ENCODE data around the gene RHBDF1.

RHBDF1 gene

DNA sequence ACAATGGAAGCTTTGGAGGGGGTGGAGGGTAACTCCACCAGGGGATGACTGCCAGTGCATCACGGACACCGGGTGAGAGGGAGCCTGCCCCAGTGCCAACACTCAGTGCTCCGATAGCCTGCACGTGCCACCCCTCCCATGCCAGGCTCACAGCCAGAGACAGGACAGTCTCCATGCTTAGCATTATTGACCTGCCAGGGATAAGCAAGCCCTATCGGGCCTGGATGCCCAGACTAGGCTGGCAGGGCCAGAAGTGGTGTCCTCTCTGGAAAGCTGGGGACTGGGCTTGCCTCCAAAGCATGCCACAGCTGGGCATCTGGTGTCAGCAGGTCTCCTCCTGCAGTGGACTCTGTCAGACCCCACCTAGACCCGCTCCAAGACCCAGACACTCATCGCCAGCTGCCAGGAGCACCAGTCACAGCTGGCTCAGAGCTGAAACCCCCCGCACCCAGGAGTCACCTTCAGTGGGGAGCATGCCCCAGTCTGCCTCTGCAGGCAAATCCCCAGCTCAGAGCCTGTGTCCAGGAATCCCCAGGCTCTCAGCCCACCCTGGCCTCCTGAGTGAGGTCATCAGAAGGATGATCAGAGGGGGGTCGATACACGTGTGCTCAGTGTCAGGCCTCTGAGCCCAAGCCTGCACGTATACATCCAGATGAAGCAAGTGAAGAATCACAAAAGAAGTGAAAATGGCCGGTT lies 1.8 kb upstream of the RHBDF1 start:
- no peak for DNase-seq

- no peak for DNase-seq
Observed at GRCh38 chr16:71540-72401, 660 bp downstream of the RHBDF1 start.

DNA sequence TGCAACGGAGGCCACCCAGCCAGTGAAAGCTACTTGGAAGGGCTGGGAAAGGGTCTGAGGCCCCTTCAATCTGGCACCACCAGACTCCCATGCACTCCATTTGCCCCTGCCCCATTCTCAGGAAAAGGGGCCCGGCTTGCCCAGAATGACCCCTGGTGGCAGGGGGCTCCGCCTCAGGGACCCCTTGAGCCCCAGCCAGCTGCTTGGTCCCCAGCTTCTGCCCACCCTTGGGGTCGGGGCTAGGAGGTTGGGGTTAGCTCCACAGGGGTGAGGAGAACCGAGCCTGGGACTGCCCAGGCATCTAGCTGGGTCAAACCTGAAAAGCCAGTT lies 1.3 kb downstream of the RHBDF1 start:
- DNase-seq: no peak

- no peak for DNase-seq
Observed at GRCh38 chr16:69181-69580, 3.2 kb downstream of the RHBDF1 start.

DNA sequence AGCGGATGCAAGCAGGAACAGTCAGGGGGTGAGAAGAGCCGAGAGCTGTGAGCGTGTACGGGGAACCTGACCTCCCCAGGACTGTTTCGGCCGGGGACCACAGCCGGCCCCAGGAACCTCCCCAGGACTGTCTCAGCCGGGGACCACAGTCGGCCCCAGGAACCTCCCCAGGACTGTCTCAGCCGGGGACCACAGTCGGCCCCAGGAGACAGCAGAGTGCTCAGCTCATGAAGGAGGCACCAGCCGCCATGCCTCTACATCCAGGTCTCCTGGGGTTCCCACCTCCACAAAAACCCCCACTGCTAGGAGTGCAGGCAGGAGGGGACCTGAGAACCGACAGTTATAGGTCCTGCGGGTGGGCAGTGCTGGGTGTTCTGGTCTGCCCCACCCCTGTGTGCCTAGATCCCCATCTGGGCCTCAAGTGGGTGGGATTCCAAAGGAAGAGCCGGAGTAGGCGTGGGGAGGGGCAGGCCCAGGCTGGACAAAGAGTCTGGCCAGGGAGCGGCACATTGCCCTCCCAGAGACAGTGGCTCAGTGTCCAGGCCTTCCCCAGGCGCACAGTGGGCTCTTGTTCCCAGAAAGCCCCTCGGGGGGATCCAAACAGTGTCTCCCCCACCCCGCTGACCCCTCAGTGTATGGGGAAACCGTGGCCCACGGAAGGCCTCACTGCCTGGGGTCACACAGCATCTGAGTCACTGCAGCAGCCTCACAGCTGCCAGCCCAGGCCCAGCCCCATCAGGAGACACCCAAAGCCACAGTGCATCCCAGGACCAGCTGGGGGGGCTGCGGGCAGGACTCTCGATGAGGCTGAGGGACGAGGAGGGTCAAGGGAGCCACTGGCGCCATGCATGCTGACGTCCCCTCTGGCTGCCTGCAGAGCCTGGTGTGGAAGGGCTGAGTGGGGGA lies 4.3 kb downstream of the RHBDF1 start:
- no peak for DNase-seq

- DNase-seq: peak; percentile 78
Observed at GRCh38 chr16:67183-67791, 5.1 kb downstream of the RHBDF1 start.

GRCh38 chr16:66309-67182 lies 5.9 kb downstream of the RHBDF1 start:
- DNase-seq: no peak

DNA sequence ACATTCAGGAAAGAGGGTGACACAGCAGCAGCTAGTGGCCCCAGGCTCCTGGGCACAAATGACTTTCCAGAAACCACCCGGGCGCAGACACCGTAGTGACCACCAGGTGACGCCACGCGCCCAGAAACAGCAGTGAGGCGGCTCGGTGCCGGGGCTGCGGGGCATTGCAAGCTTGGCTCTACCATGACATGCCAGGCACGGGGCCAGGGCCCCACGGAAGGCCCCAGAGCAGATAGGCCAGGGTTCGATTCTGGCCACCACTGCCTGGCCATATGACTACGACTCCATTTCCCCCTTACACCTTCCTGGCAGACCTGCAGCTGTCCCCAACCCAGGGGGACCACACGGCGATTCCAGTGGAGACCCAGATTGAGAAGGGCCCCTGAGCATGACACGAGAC lies 6.7 kb downstream of the RHBDF1 start:
- peak; percentile 83 for DNase-seq

- no peak for DNase-seq
Observed at GRCh38 chr16:64914-65255, 7.5 kb downstream of the RHBDF1 start.

DNA sequence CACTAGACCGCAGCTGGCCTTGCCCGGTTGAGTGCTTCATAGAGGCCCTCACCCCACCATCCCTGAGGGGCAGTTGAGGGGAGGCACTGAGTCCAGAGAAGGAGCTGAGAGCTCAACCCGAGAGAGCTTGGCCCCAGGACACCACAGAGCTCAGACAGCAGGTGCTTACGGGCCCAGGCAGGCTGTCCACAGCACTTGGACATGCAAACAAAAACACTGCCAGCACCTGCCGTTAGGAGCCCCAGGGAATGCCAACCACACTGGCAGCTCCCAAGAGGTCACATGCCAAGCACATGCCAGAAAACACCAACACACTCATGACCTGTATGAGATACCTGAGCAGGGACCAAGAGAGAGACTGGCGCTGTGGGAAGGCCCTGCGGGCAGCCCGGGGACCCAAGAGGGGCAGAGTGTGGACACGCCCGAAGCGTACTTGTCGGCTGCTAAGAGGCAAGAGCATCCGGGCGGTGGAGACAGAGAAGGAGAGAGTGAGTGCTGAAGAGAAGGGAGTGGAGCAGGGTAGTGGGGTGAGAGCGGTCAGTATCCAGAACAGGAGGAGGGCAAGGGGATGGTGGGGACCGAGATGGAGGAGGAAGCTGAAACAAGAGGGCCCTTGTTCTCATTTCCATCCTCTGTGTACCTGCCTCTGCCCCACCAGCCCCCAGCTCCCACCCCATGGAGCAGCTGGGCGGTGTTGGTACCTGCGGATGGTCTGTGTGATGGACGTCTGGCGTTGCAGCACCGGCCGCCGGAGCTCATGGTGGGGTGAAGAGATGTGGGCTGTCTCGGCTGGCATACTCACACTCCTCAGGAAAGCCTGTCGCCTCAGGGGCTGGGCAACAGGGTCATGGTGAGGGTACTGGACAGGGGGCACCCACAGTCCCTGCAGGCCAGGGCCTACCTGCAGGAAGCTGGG lies 8.2 kb downstream of the RHBDF1 start:
- peak; percentile 69 for DNase-seq

DNA sequence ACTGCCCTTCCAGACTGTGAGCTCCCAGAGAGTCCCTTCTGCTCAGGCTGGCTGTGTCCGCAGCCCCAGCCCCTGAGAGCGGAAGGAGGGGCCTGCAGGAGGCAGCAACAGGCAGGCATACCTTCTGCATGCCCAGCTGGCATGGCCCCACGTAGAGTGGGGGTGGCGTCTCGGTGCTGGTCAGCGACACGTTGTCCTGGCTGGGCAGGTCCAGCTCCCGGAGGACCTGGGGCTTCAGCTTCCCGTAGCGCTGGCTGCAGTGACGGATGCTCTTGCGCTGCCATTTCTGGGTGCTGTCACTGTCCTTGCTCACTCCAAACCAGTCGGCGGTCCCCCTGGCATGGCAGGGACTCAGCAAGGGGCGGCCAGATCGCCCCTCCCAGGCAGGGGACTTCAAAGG lies 9.0 kb downstream of the RHBDF1 start:
- DNase-seq: no peak

DNA sequence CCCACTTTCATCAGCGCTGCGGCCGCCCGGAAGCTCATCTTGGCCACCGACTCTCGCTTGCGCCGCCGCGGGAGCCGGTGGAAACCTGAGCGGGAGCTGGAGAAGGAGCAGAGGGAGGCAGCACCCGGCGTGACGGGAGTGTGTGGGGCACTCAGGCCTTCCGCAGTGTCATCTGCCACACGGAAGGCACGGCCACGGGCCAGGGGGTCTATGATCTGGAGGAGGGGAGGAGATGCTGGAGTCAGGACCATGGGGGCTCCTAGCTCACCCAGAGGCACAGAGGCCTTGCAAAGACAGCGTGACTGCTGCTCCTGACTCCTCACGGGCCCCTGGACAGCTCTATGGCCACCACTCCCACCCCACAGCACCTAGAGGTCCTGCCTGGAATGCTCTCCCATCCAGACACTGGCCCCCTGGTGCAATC lies 9.5 kb downstream of the RHBDF1 start:
- DNase-seq: no peak

- DNase-seq: no peak
Observed at GRCh38 chr16:62283-62967, 10.0 kb downstream of the RHBDF1 start.

DNA sequence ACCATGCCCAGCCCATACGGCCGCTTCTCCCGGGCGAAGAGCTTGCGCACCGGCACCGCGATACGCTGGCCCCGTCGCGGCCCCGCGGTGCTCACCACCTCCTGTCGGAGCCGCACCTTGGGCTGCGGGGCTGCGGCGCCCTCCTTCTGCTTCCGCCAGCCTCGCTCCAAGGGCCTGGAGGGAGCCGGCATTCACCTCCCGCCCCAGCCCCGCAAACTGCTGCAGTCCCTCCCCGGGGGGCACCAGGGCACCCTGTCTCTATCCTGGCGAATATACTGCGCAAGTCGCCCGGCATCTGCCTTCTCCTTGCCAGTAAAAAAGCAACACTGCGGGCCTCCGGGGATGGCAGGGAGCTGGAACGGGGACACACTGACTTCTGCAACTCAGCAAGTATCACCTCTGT lies 10.6 kb downstream of the RHBDF1 start:
- DNase-seq: no peak

DNA sequence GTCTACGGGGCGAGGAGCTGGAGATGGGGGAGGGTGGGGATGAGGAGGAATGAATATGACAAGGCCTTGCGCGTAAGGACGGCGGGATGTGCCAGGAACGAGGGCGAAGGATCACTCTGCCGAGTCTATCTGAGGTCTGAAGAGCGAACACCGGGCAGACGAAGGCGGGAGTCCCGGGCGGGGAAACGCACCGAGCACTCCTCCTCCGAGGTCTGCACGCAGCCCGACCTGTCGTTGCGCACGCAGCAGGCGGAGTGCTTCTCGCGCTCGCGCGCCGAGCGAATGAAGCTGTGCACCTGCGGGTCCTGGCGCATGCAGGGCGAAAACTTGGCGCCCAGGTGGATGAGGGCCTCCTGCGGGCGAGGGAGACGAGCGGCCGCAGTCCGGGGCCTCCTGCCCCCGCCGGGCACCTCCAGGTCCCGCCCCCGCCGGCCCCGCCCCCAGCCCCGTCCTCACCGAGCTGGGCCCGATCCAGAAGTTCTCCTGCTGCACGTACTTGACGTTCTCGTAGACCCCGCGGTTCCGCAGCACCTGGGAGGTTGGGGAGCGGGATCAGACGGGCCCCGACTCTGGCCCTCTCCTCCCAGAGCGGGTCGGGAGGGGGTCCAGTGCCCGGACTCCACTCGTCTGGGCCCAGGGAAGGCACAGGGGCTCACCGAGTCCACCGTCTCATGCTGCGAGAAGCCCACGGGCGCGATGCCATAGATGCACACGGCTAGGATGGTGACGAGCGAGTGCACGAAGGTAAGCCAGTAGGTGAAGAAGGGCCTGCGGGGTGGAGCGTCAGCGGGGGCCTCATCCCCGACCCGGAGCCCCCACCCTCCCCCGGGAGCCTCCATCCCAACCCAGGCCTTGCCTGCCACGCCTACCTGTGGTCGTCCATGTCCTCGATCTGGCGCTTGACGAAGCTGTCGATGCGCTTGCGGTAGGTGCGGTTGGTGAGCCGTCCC lies 11.2 kb downstream of the RHBDF1 start:
- peak; percentile 64 for DNase-seq

GRCh38 chr16:60166-60565 lies 12.3 kb downstream of the RHBDF1 start:
- no peak for DNase-seq

DNA sequence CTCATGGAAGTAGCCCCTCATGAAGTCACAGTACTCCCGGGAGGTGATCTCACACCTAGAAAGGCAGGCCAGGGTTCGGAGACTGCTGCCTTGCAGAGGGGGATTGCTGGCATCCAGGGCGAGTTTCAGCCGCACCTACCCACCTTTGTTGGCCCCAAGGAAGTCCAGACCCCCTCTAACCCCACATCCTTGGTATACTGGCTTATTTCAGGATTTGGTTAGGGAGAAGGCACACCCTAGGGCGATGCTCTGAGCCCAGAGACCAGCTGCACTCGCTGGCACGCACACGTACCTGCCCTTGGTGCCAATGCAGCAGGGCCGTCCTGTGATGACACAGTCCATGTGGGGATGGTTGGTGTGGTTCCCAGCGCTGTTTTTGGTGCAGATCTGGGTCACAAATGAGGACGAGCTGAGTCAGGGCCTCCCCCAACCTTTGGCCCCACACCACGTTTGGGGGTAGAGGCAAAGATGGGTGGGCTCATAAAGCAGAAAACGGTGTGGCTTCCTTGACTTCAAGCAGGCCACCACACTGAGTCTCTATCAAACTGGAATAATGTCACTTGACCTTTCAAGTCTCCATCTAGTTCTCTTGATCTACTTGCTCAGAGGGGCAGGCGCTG lies 12.9 kb downstream of the RHBDF1 start:
- no peak for DNase-seq
